K562 (cell line): ENCODE data around the gene ZC3H12A. TPM values are rescaled to one million over a fixed set of nuclear protein-coding genes. Genes with fewer than 3 reads are reported as not detected.

Experiments used
- ATAC-seq: fragments of 200-7000 bp; cut with Tn5 transposase; 3 replicates; pipeline ENCODE4 v1.9.1; 2020; ENCODE audit warnings: moderate library complexity
- BruUV-seq: library from RNA; stranded (reverse); fragments of 400-500 nt; replicated peaks from 2 replicates; lab custom pipeline; 2021; lab: Mats Ljungman, UMichigan
- CTCF ChIA-PET: fragments of 300-600 bp; formaldehyde crosslinking; extraction: SDS; loops from one replicate; lab custom pipeline; 2021; ENCODE audit warnings: low intra/inter-chr PET ratio; lab: Yijun Ruan, JAX
- POLR2A ChIA-PET: fragments of 300-600, 350-650 bp; sonication (Branson Sonifier 250); formaldehyde crosslinking; extraction: SDS; loops from one replicate; lab custom pipeline; 2021; ENCODE audit warnings: antibody characterized with exemption, inconsistent platforms; lab: Yijun Ruan, JAX
- DNase-seq, 4 experiments: peaks; one replicate each; pipeline versions ENCODE4 v3.0.0 to v3.0.0-alpha.2; 2011 to 2018; ENCODE audit warnings: low spot score in 3 of 4, mixed read lengths in 3 of 4; ENCODE audit errors: extremely low read depth in 1 of 4
- FAIRE-seq: peaks from 2 replicates; lab custom pipeline; 2011; peaks lifted over from hg19 to GRCh38; lab: Jason Lieb, UNC
- H2AFZ ChIP-seq: 2 replicates; pipeline ENCODE4 v1.6.0; 2011; ENCODE audit warnings: low read depth, low read length, control low read depth, inconsistent platforms
- H3K27ac ChIP-seq: fragments of 200-600 bp; 3 replicates; pipeline ENCODE4 v1.8.0; 2011; ENCODE audit warnings: low read depth, mild to moderate bottlenecking, control low read depth, inconsistent platforms, low read length, moderate library complexity, mixed read lengths; ENCODE audit errors: extremely low read depth
- H3K27me3 ChIP-seq, 2 experiments: fragments of 300-600 bp in 1 of 2; 2 replicates in 1 of 2; 3 replicates in 1 of 2; pipeline versions ENCODE4 v1.6.0 to v1.8.0; 2011; ENCODE audit warnings: inconsistent platforms in 2 of 2, low read length in 2 of 2, mild to moderate bottlenecking in 1 of 2, mixed read lengths in 1 of 2, moderate library complexity in 1 of 2; ENCODE audit not compliant: control insufficient read depth in 2 of 2, insufficient read depth in 2 of 2
- H3K36me3 ChIP-seq: fragments of 300-600 bp; 3 replicates; pipeline ENCODE4 v1.8.0; 2011; ENCODE audit warnings: mild to moderate bottlenecking, low read length, inconsistent platforms; ENCODE audit not compliant: control insufficient read depth, insufficient read depth
- H3K4me1 ChIP-seq, 2 experiments: fragments of 200-600 bp in 1 of 2; replicated peaks in 1 of 2; 2 replicates in 1 of 2; 3 replicates in 1 of 2; pipeline versions ENCODE4 v1.5.1 to v1.8.0; 2011; ENCODE audit warnings: inconsistent platforms in 2 of 2, low read length in 2 of 2, mild to moderate bottlenecking in 1 of 2, mixed read lengths in 1 of 2, moderate library complexity in 1 of 2; ENCODE audit not compliant: control insufficient read depth in 2 of 2, insufficient read depth in 2 of 2
- H3K4me2 ChIP-seq: 2 replicates; pipeline ENCODE4 v1.6.1; 2011; ENCODE audit warnings: low read length, control low read depth, inconsistent platforms, mixed read lengths; ENCODE audit not compliant: insufficient read depth
- H3K4me3 ChIP-seq: fragments of 200-600 bp; sonication (generic), shearing (Covaris generic); 2 replicates; pipeline ENCODE4 v1.5.1; 2016; ENCODE audit warnings: control low read depth, inconsistent platforms
- H3K79me2 ChIP-seq: fragments of 200-600 bp; 3 replicates; pipeline ENCODE4 v1.8.0; 2011; ENCODE audit warnings: low read length, inconsistent platforms; ENCODE audit not compliant: control insufficient read depth, insufficient read depth
- H3K9ac ChIP-seq, 2 experiments: 2 replicates each; pipeline versions ENCODE4 v1.6.0 to v1.6.1; 2011; ENCODE audit warnings: low read depth in 2 of 2, low read length in 2 of 2, control low read depth in 1 of 2, inconsistent platforms in 1 of 2, mild to moderate bottlenecking in 1 of 2, mixed read lengths in 1 of 2; ENCODE audit not compliant: insufficient read depth in 1 of 2
- H3K9me1 ChIP-seq: one replicate; pipeline ENCODE4 v1.6.0; 2011; ENCODE audit warnings: inconsistent platforms, mild to moderate bottlenecking, low read length, moderate library complexity; ENCODE audit not compliant: control insufficient read depth, insufficient read depth
- H3K9me3 ChIP-seq: replicated peaks from 2 replicates; pipeline ENCODE4 v1.5.1; 2011; ENCODE audit warnings: low read depth, low read length, inconsistent platforms; ENCODE audit not compliant: control insufficient read depth, insufficient read depth
- H4K20me1 ChIP-seq: replicated peaks from 2 replicates; pipeline ENCODE4 v1.6.1; 2011; ENCODE audit warnings: low read length, inconsistent platforms, mixed read lengths; ENCODE audit not compliant: control insufficient read depth, insufficient read depth
- ARHGAP35 ChIP-seq: fragments of 450-650 bp; IDR thresholded peaks from 2 replicates; pipeline ENCODE4 v1.6.1; 2018; ENCODE audit not compliant: partially characterized antibody
- CCAR2 ChIP-seq: fragments of 200-400 bp; formaldehyde crosslinking; IDR thresholded peaks from 2 replicates; pipeline ENCODE4 v1.6.1; 2017; ENCODE audit warnings: mild to moderate bottlenecking, low read depth, low read length
- CEBPB ChIP-seq: fragments of 450-650 bp; IDR thresholded peaks from 2 replicates; pipeline ENCODE4 v1.6.1; 2016; ENCODE audit warnings: missing genetic modification characterization, missing compliant biosample characterization
- CHD4 ChIP-seq: fragments of 200-600 bp; sonication (generic); IDR thresholded peaks from 3 replicates; pipeline ENCODE4 v1.6.1; 2012; ENCODE audit warnings: low read depth, mild to moderate bottlenecking, mixed read lengths, low read length, inconsistent platforms; ENCODE audit not compliant: insufficient read depth, insufficient replicate concordance, poor library complexity, severe bottlenecking
- CREM ChIP-seq: IDR thresholded peaks from 2 replicates; pipeline ENCODE4 v1.6.1; 2014; ENCODE audit warnings: antibody characterized with exemption, low read depth
- ESRRA ChIP-seq: fragments of 450-650 bp; IDR thresholded peaks from 2 replicates; pipeline ENCODE4 v1.6.1; 2014; ENCODE audit warnings: low read depth, mild to moderate bottlenecking, moderate library complexity, borderline replicate concordance
- HDAC2 ChIP-seq: fragments of 450-650 bp; IDR thresholded peaks from 2 replicates; pipeline ENCODE4 v1.6.1; 2016; ENCODE audit warnings: mild to moderate bottlenecking
- HDAC8 ChIP-seq: fragments of 450-650 bp; IDR thresholded peaks from 2 replicates; pipeline ENCODE4 v1.6.1; 2016; ENCODE audit warnings: mild to moderate bottlenecking, missing genetic modification characterization, moderate library complexity, missing compliant biosample characterization
- HDGF ChIP-seq: fragments of 450-650 bp; IDR thresholded peaks from 2 replicates; pipeline ENCODE4 v1.6.1; 2016
- HMG20B ChIP-seq: fragments of 250-450 bp; sonication (Bioruptor Pico); IDR thresholded peaks from 2 replicates; pipeline ENCODE4 v1.5.0; 2021; ENCODE audit warnings: mild to moderate bottlenecking
- MBD2 ChIP-seq: sonication (generic); IDR thresholded peaks from 2 replicates; pipeline ENCODE4 v1.6.1; 2016; ENCODE audit warnings: low read depth, borderline replicate concordance
- RFX1 ChIP-seq: fragments of 450-650 bp; IDR thresholded peaks from 2 replicates; pipeline ENCODE4 v1.6.1; 2016; ENCODE audit warnings: mild to moderate bottlenecking, moderate library complexity
- SMAD2 ChIP-seq: fragments of 150-350 bp; IDR thresholded peaks from 2 replicates; pipeline ENCODE4 v1.6.1; 2014; ENCODE audit warnings: low read depth, mild to moderate bottlenecking, low read length
- TEAD4 ChIP-seq, 2 experiments: sonication (generic) in 1 of 2; formaldehyde crosslinking in 1 of 2; IDR thresholded peaks; 2 replicates each; pipeline versions ENCODE4 v1.6.1 to v1.8.0; 2012 to 2022; ENCODE audit warnings: borderline replicate concordance in 1 of 2, inconsistent platforms in 1 of 2, low read length in 1 of 2, mild to moderate bottlenecking in 1 of 2, missing genetic modification reagents in 1 of 2
- ZBTB1 ChIP-seq: sonication (generic); formaldehyde crosslinking; IDR thresholded peaks from 2 replicates; pipeline ENCODE4 v1.8.1; 2023; ENCODE audit warnings: missing genetic modification reagents, low read depth, mild to moderate bottlenecking, borderline replicate concordance
- ZNF232 ChIP-seq: sonication (generic); formaldehyde crosslinking; IDR thresholded peaks from 2 replicates; pipeline ENCODE4 v1.8.0; 2022; ENCODE audit warnings: mild to moderate bottlenecking, missing genetic modification reagents
- ZNF551 ChIP-seq: fragments of 250-450 bp; sonication (Bioruptor Pico); IDR thresholded peaks from 2 replicates; pipeline ENCODE4 v1.5.0; 2021; ENCODE audit warnings: mild to moderate bottlenecking, moderate library complexity
- ZNF778 ChIP-seq: fragments of 450-650 bp; formaldehyde crosslinking; IDR thresholded peaks from 2 replicates; pipeline ENCODE4 v1.4.0; 2020; ENCODE audit warnings: mild to moderate bottlenecking, moderate library complexity
- WGBS: fragments of 100-300 bp; shearing (Covaris generic); methylation state at CpG from one replicate; pipeline ENCODE4 v1.1.6; 2016; ENCODE audit warnings: low coverage, mixed read lengths; ENCODE audit not compliant: insufficient coverage; ENCODE audit errors: missing lambda C conversion rate; 5-methylcytosine and 5-hydroxymethylcytosine counted together
- in situ Hi-C: fragments of 300-500 bp; cut with MboI; formaldehyde crosslinking; loops from 4 replicates; pipeline ENCODE4 v1.15.0; 2018; ENCODE audit warnings: inconsistent platforms, mixed read lengths
- intact Hi-C: fragments of 100-400 bp; cut with micrococcal nuclease; formaldehyde crosslinking; loops from 2 replicates; pipeline ENCODE4 v1.14.2; 2022
- polyA plus RNA-seq, 8 experiments: library from polyadenylated mRNA; depleted of rRNA in 4 of 8; stranded (reverse) in 5 of 8; unstranded in 3 of 8; fragments of >200 nt; fragmentation: Nextera tagmentation in 2 of 8; fragmentation: Illumina TruSeq in 1 of 8; extraction: Ambion mirVana in 2 of 8; extraction: Trizol in 1 of 8; gene quantifications; 2 replicates each; pipeline versions ENCODE4 v1.2.1 to v1.2.3, GENCODE V29; 2011 to 2014; ENCODE audit warnings: inconsistent platforms in 1 of 8, missing spikeins in 1 of 8
- total RNA-seq, 7 experiments: library from RNA; depleted of rRNA in 6 of 7; stranded (reverse); fragments of >200 nt in 6 of 7; fragmentation: Illumina TruSeq in 2 of 7; extraction: Trizol in 2 of 7; gene quantifications; 2 replicates each; pipeline versions ENCODE4 v1.2.1 to v1.2.3, GENCODE V29; 2011 to 2021; ENCODE audit warnings: low replicate concordance in 1 of 7
- TF ChIP-seq, protein P1 (sequence below): fragments of 450-650 bp; IDR thresholded peaks from 2 replicates; pipeline ENCODE4 v1.6.1; 2016; ENCODE audit warnings: borderline replicate concordance
- TF ChIP-seq, protein P2 (sequence below): fragments of 450-650 bp; IDR thresholded peaks from 2 replicates; pipeline ENCODE4 v1.7.1; 2018; ENCODE audit warnings: mild to moderate bottlenecking, low read depth; ENCODE audit not compliant: partially characterized antibody

Gene ZC3H12A
- total and polyA plus RNA-seq, 9 of the 15 experiments (the other 6 are each of a cell fraction or from before 2014, with no cell fraction given): 0.14 to 9.4 (median 6.7) TPM

DNA sequence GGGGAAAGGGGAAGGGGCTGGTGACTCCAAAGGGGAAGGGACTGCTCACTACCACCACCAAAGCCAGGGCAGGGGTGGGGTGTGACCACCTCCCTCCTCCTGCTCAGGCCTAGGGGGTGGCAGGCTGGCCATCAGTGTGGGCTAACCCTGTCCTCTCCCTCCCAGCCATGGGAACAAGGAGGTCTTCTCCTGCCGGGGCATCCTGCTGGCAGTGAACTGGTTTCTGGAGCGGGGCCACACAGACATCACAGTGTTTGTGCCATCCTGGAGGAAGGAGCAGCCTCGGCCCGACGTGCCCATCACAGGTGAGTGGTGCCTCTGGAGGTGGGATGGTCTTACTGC is 5.7 kb downstream of the ZC3H12A start:
- Histone ChIP-seq H3K4me1 (peaks cover 50 to 68% of the 10 kb centered on the region in 2 experiments), H3K9me3 (no peaks in the 10 kb centered on the region), H4K20me1 (peaks cover 43% of the 10 kb centered on the region), H3K4me3 (peak overlapping the region; percentile 35; the same call in 1 of the 2 replicates), H3K36me3 (peaks cover 91% of the 10 kb centered on the region), H3K9me1 (peaks cover 7% of the 10 kb centered on the region), H3K4me2 (peak overlapping the region; percentile 96), H3K27me3 (no peaks in the 10 kb centered on the region), H3K9ac (peak overlapping the region; percentile 86 to 98), H2AFZ (no peak overlapping the region), H3K27ac (peak overlapping the region; percentile 94; the same call in 2 of the 3 replicates), H3K79me2 (peaks cover 52% of the 10 kb centered on the region)
- FAIRE-seq: no peak
- DNase-seq: no peak
- in situ Hi-C loops (no loop called here), intact Hi-C loops (no loop called here)
- WGBS: 89% methylated on average over 5 of the region's 5 CpGs
- BruUV-seq: no TSS peak
- ATAC-seq: no peak
- POLR2A ChIA-PET: interaction anchor here (1.0 to 6.7 kb wide), 4 partner anchors 15 to 34 kb away, joined by 3 to 64 read pairs (median 8); partner anchors contain the start of gene MEAF6
- CTCF ChIA-PET: no interaction called here
- TF ChIP-seq, protein P1, sequence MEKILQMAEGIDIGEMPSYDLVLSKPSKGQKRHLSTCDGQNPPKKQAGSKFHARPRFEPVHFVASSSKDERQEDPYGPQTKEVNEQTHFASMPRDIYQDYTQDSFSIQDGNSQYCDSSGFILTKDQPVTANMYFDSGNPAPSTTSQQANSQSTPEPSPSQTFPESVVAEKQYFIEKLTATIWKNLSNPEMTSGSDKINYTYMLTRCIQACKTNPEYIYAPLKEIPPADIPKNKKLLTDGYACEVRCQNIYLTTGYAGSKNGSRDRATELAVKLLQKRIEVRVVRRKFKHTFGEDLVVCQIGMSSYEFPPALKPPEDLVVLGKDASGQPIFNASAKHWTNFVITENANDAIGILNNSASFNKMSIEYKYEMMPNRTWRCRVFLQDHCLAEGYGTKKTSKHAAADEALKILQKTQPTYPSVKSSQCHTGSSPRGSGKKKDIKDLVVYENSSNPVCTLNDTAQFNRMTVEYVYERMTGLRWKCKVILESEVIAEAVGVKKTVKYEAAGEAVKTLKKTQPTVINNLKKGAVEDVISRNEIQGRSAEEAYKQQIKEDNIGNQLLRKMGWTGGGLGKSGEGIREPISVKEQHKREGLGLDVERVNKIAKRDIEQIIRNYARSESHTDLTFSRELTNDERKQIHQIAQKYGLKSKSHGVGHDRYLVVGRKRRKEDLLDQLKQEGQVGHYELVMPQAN: 0 out of 2 replicates have a peak, but pooled peaks have one; percentile 4
- no peak for TF ChIP-seq TEAD4 (IDR thresholded peaks at IDR 0.05; ENCODE audit: low read length)
- TF ChIP-seq TEAD4 (CRISPR knock-in tag; IDR thresholded peaks at IDR 0.05; ENCODE audit: borderline replicate concordance): no peak
- no peak; the same call in 1 of the 2 replicates for TF ChIP-seq CEBPB (tag)
- no peak for TF ChIP-seq SMAD2
- no peak for TF ChIP-seq CREM
- TF ChIP-seq CHD4: no peak
- TF ChIP-seq HMG20B (CRISPR knock-in tag): no peak
- TF ChIP-seq ZBTB1 (CRISPR knock-in tag): 0 out of 2 replicates have a peak, but pooled peaks have one; percentile 21
- TF ChIP-seq ZNF778: no peak
- TF ChIP-seq HDGF: 0 out of 2 replicates have a peak, but pooled peaks have one; percentile 74
- TF ChIP-seq ZNF551: no peak
- TF ChIP-seq HDAC8 (tag): no peak
- TF ChIP-seq, protein P2, sequence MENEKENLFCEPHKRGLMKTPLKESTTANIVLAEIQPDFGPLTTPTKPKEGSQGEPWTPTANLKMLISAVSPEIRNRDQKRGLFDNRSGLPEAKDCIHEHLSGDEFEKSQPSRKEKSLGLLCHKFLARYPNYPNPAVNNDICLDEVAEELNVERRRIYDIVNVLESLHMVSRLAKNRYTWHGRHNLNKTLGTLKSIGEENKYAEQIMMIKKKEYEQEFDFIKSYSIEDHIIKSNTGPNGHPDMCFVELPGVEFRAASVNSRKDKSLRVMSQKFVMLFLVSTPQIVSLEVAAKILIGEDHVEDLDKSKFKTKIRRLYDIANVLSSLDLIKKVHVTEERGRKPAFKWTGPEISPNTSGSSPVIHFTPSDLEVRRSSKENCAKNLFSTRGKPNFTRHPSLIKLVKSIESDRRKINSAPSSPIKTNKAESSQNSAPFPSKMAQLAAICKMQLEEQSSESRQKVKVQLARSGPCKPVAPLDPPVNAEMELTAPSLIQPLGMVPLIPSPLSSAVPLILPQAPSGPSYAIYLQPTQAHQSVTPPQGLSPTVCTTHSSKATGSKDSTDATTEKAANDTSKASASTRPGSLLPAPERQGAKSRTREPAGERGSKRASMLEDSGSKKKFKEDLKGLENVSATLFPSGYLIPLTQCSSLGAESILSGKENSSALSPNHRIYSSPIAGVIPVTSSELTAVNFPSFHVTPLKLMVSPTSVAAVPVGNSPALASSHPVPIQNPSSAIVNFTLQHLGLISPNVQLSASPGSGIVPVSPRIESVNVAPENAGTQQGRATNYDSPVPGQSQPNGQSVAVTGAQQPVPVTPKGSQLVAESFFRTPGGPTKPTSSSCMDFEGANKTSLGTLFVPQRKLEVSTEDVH: no peak
- TF ChIP-seq ARHGAP35: no peak
- no peak for TF ChIP-seq MBD2
- TF ChIP-seq RFX1: no peak
- TF ChIP-seq ZNF232 (CRISPR knock-in tag): no peak
- no peak for TF ChIP-seq HDAC2
- no peak for TF ChIP-seq CCAR2
- TF ChIP-seq ESRRA: no peak
